Esophagus muscularis mucosa (tissue), 4 donors: Measurements from ENCODE around the gene HESX1.

Experiments used
- EP300 ChIP-seq: sonication (generic); formaldehyde crosslinking; IDR thresholded peaks from one replicate; pipeline ENCODE4 v1.6.1; 2017; ENCODE audit warnings: antibody characterized with exemption
- POLR2A ChIP-seq: fragments of 450-650 bp; IDR thresholded peaks from one replicate; pipeline ENCODE4 v1.6.1; 2017; ENCODE audit warnings: antibody characterized with exemption, moderate library complexity, mild to moderate bottlenecking, low read depth
- POLR2AphosphoS5 ChIP-seq, 2 donors: sonication (generic); formaldehyde crosslinking; IDR thresholded peaks; one replicate each; pipeline ENCODE4 v1.6.1; 2017; ENCODE audit warnings: antibody characterized with exemption in 2 of 2
- TF ChIP-seq, protein P1 (sequence below), 3 experiments: fragments of 200-600 bp in 2 of 3; fragments of 450-650 bp in 1 of 3; sonication (generic) in 2 of 3; IDR thresholded peaks; one replicate each; pipeline ENCODE4 v1.5.1; 2017 to 2019; ENCODE audit warnings: antibody characterized with exemption in 3 of 3, mild to moderate bottlenecking in 2 of 3, moderate library complexity in 1 of 3

- TF ChIP-seq, protein P1, sequence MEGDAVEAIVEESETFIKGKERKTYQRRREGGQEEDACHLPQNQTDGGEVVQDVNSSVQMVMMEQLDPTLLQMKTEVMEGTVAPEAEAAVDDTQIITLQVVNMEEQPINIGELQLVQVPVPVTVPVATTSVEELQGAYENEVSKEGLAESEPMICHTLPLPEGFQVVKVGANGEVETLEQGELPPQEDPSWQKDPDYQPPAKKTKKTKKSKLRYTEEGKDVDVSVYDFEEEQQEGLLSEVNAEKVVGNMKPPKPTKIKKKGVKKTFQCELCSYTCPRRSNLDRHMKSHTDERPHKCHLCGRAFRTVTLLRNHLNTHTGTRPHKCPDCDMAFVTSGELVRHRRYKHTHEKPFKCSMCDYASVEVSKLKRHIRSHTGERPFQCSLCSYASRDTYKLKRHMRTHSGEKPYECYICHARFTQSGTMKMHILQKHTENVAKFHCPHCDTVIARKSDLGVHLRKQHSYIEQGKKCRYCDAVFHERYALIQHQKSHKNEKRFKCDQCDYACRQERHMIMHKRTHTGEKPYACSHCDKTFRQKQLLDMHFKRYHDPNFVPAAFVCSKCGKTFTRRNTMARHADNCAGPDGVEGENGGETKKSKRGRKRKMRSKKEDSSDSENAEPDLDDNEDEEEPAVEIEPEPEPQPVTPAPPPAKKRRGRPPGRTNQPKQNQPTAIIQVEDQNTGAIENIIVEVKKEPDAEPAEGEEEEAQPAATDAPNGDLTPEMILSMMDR (IDR thresholded peaks at IDR 0.05): no peak
- TF ChIP-seq POLR2A: no peak
- no peak for TF ChIP-seq POLR2AphosphoS5 (IDR thresholded peaks at IDR 0.05)
- no peak for TF ChIP-seq EP300
These were observed 34.0 kb upstream of the HESX1 start for GRCh38 chr3:57233799-57234198.
